Measurements from ENCODE around the gene ZNF789. TPM values are rescaled to one million over a fixed set of nuclear protein-coding genes. Genes with fewer than 3 reads are reported as not detected.

The ZNF789 gene
- total and polyA plus RNA-seq, 2 of the 13 experiments (the other 11 are each of a cell fraction or from before 2014, with no cell fraction given): 19.8 to 25.1 TPM

GRCh38 chr7:99438573-99439480, 33.9 kb upstream of the ZNF789 start, which contains the start of the genes CPSF4 and PTCD1 (continued):
- TF ChIP-seq HNF1B (CRISPR knock-in tag; IDR thresholded peaks at IDR 0.05): peak; percentile 75
- TF ChIP-seq ZNF788 (CRISPR knock-in tag; IDR thresholded peaks at IDR 0.05; ENCODE audit: borderline replicate concordance): peak; percentile 96
- no peak for TF ChIP-seq FOSL1 (CRISPR knock-in tag; IDR thresholded peaks at IDR 0.05; ENCODE audit: borderline replicate concordance)
- TF ChIP-seq ZBTB33 (CRISPR knock-in tag; IDR thresholded peaks at IDR 0.05): no peak
- TF ChIP-seq, protein P1, sequence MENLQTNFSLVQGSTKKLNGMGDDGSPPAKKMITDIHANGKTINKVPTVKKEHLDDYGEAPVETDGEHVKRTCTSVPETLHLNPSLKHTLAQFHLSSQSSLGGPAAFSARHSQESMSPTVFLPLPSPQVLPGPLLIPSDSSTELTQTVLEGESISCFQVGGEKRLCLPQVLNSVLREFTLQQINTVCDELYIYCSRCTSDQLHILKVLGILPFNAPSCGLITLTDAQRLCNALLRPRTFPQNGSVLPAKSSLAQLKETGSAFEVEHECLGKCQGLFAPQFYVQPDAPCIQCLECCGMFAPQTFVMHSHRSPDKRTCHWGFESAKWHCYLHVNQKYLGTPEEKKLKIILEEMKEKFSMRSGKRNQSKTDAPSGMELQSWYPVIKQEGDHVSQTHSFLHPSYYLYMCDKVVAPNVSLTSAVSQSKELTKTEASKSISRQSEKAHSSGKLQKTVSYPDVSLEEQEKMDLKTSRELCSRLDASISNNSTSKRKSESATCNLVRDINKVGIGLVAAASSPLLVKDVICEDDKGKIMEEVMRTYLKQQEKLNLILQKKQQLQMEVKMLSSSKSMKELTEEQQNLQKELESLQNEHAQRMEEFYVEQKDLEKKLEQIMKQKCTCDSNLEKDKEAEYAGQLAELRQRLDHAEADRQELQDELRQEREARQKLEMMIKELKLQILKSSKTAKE (CRISPR knock-in tag; IDR thresholded peaks at IDR 0.05; ENCODE audit: borderline replicate concordance): peak; percentile 62; the same call in 1 of the 2 replicates
- TF ChIP-seq PHF5A (CRISPR knock-in tag; IDR thresholded peaks at IDR 0.05; ENCODE audit: low read depth, unreplicated experiment): peak; percentile 96
- peak; percentile 78; the same call in 1 of the 2 replicates for TF ChIP-seq BHLHE40 (IDR thresholded peaks at IDR 0.05; ENCODE audit: low read length)
- TF ChIP-seq RARA (CRISPR knock-in tag; IDR thresholded peaks at IDR 0.05): no peak
- TF ChIP-seq ZNF33A (CRISPR knock-in tag; IDR thresholded peaks at IDR 0.05; ENCODE audit: borderline replicate concordance): no peak
- no peak for TF ChIP-seq MNT (IDR thresholded peaks at IDR 0.05)
- no peak for TF ChIP-seq NFE2L2 (IDR thresholded peaks at IDR 0.05; ENCODE audit: low read length)
- TF ChIP-seq ZNF207 (IDR thresholded peaks at IDR 0.05; ENCODE audit: borderline replicate concordance): no peak
- TF ChIP-seq ZNF251 (CRISPR knock-in tag; IDR thresholded peaks at IDR 0.05): no peak
- no peak for TF ChIP-seq ZKSCAN5 (CRISPR knock-in tag; IDR thresholded peaks at IDR 0.05)
- 0 out of 2 replicates have a peak, but pooled peaks have one; percentile 55 for TF ChIP-seq ZNF543 (CRISPR knock-in tag; IDR thresholded peaks at IDR 0.05)
- 0 out of 2 replicates have a peak, but pooled peaks have one; percentile 37 for TF ChIP-seq SRY (CRISPR knock-in tag; IDR thresholded peaks at IDR 0.05)
- no peak for TF ChIP-seq ZNF839 (CRISPR knock-in tag; IDR thresholded peaks at IDR 0.05; ENCODE audit: borderline replicate concordance)
- TF ChIP-seq, protein P2, sequence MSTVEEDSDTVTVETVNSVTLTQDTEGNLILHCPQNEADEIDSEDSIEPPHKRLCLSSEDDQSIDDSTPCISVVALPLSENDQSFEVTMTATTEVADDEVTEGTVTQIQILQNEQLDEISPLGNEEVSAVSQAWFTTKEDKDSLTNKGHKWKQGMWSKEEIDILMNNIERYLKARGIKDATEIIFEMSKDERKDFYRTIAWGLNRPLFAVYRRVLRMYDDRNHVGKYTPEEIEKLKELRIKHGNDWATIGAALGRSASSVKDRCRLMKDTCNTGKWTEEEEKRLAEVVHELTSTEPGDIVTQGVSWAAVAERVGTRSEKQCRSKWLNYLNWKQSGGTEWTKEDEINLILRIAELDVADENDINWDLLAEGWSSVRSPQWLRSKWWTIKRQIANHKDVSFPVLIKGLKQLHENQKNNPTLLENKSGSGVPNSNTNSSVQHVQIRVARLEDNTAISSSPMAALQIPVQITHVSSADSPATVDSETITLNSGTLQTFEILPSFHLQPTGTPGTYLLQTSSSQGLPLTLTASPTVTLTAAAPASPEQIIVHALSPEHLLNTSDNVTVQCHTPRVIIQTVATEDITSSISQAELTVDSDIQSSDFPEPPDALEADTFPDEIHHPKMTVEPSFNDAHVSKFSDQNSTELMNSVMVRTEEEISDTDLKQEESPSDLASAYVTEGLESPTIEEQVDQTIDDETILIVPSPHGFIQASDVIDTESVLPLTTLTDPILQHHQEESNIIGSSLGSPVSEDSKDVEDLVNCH (CRISPR knock-in tag; IDR thresholded peaks at IDR 0.05): no peak
- peak; percentile 88 for TF ChIP-seq KDM2A (CRISPR knock-in tag; IDR thresholded peaks at IDR 0.05; ENCODE audit: borderline replicate concordance, low read depth)

All from HepG2 (cell line).